ENCODE data around the gene TBC1D30.
A peak's percentile ranks its signal among the peaks of the same experiment; 100 is the strongest.
"Not testable (repeated sequence)": the region's sequence is repeated elsewhere in the genome, so short reads cannot be mapped to it uniquely, and the experiment has no call there.

The TBC1D30 gene

GRCh38 chr12:64792128-64792527 is 32.3 kb upstream of the TBC1D30 start:
- Histone ChIP-seq H3K9ac (ENCODE audit: low read depth, low read length) (no peak overlapping the region), H3K9me3 (ENCODE audit: insufficient read depth, low read depth, low read length) (no peaks in the 10 kb centered on the region), H3K36me3 (ENCODE audit: insufficient read depth, low read depth, low read length) (no peaks in the 10 kb centered on the region)

GRCh38 chr12:64793610-64794009 is 30.8 kb upstream of the TBC1D30 start:
- no peak overlapping the region for H3K27ac ChIP-seq (ENCODE audit: low read length)
- H3K36me3 ChIP-seq (ENCODE audit: insufficient read depth, low read depth, low read length), result no peaks in the 10 kb centered on the region
- H3K4me1 ChIP-seq (ENCODE audit: insufficient read depth, low read length), result peaks cover 8% of the 10 kb centered on the region
- no peak overlapping the region for H3K9ac ChIP-seq (ENCODE audit: low read depth, low read length)
- H3K4me3 ChIP-seq (ENCODE audit: low read length), result no peak overlapping the region
- no peaks in the 10 kb centered on the region for H3K27me3 ChIP-seq (ENCODE audit: insufficient read depth, low read length)
- H3K9me3 ChIP-seq (ENCODE audit: insufficient read depth, low read depth, low read length), result no peaks in the 10 kb centered on the region

More at GRCh38 chr12:64792128-64792527, 32.3 kb upstream of the TBC1D30 start:
- Histone ChIP-seq H3K27ac (ENCODE audit: low read length) (no peak overlapping the region), H3K27me3 (ENCODE audit: insufficient read depth, low read length) (no peaks in the 10 kb centered on the region), H3K4me3 (ENCODE audit: low read length) (no peak overlapping the region), H3K4me1 (ENCODE audit: insufficient read depth, low read length) (peaks cover 8% of the 10 kb centered on the region)

DNA sequence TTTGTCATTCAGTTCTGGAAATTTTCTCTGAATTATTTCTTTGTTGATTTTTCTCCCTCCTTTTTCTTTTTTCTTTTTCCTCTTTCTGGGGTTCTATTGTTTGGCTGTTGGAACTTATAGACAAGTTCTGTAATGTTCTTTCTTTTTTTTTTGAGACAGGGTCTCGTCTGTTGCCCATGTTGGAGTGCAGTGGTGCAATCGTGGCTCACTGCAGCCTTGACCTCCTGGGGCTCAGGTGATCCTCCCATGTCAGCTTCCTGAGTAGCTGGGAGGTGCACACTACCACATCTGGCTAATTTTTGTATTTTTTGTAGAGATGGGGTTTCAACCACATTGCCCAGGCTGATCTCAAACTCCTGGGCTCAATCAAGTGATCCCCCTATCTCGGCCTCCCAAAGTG is 30.1 kb upstream of the TBC1D30 start:
- no peaks in the 10 kb centered on the region for H3K9me3 ChIP-seq (ENCODE audit: insufficient read depth, low read depth, low read length)
- peaks cover 8% of the 10 kb centered on the region; the same call in 1 of the 2 replicates for H3K4me1 ChIP-seq (ENCODE audit: insufficient read depth, low read length)
- H3K36me3 ChIP-seq (ENCODE audit: insufficient read depth, low read depth, low read length), result no peaks in the 10 kb centered on the region
- H3K27me3 ChIP-seq (ENCODE audit: insufficient read depth, low read length), result no peaks in the 10 kb centered on the region
- no peak overlapping the region for H3K4me3 ChIP-seq (ENCODE audit: low read length)
- H3K9ac ChIP-seq (ENCODE audit: low read depth, low read length), result no peak overlapping the region
- no peak overlapping the region for H3K27ac ChIP-seq (ENCODE audit: low read length)

DNA sequence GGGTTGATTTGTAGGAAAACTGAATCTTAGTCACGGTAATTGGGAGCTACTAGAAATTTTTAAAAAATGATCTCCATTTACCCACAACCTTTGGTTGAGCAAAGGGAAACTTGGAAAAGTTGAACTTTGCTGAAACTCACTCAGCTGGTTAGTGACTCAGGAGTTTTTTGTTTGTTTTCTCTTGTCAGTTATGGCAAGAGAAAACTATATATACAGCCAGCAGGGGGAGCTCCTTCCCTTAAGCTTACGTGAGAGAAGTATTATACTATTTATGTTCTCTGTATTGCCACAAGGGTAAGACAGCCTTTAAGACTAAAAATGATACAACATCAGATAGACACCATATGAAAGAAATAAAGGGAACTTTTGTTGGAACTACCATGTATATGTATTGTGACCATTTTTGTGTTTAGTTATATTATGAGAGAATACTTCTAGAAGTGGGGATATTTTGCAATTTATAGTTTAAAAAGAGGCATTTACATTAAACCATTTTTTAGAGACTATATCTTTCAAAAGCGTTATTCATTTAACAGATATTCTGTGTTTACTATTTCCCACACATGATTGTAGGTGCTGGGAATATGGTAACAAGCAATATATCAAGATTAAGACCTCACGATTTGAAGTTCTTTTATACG is 28.1 kb upstream of the TBC1D30 start:
- H3K36me3 ChIP-seq (ENCODE audit: insufficient read depth, low read depth, low read length), result no peaks in the 10 kb centered on the region
- H3K9me3 ChIP-seq (ENCODE audit: insufficient read depth, low read depth, low read length), result no peaks in the 10 kb centered on the region
- H3K9ac ChIP-seq (ENCODE audit: low read depth, low read length), result peak overlapping the region; percentile 54; the same call in 1 of the 2 replicates
- H3K4me1 ChIP-seq (ENCODE audit: insufficient read depth, low read length), result peaks cover 8% of the 10 kb centered on the region; the same call in 1 of the 2 replicates
- H3K27ac ChIP-seq (ENCODE audit: low read length), result no peak overlapping the region
- no peak overlapping the region for H3K4me3 ChIP-seq (ENCODE audit: low read length)
- no peaks in the 10 kb centered on the region for H3K27me3 ChIP-seq (ENCODE audit: insufficient read depth, low read length)

GRCh38 chr12:64797156-64797555 is 27.3 kb upstream of the TBC1D30 start:
- Histone ChIP-seq H3K9ac (ENCODE audit: low read depth, low read length) (no peak overlapping the region), H3K4me3 (ENCODE audit: low read length) (no peak overlapping the region), H3K4me1 (ENCODE audit: insufficient read depth, low read length) (peaks cover 8% of the 10 kb centered on the region; the same call in 1 of the 2 replicates), H3K36me3 (ENCODE audit: insufficient read depth, low read depth, low read length) (no peaks in the 10 kb centered on the region), H3K27ac (ENCODE audit: low read length) (no peak overlapping the region), H3K9me3 (ENCODE audit: insufficient read depth, low read depth, low read length) (no peaks in the 10 kb centered on the region), H3K27me3 (ENCODE audit: insufficient read depth, low read length) (no peaks in the 10 kb centered on the region)

- H3K27ac ChIP-seq (ENCODE audit: low read length), result no peak overlapping the region
- H3K36me3 ChIP-seq (ENCODE audit: insufficient read depth, low read depth, low read length), result no peaks in the 10 kb centered on the region
- no peak overlapping the region for H3K9ac ChIP-seq (ENCODE audit: low read depth, low read length)
- H3K27me3 ChIP-seq (ENCODE audit: insufficient read depth, low read length), result no peaks in the 10 kb centered on the region
- H3K4me1 ChIP-seq (ENCODE audit: insufficient read depth, low read length), result peaks cover 8% of the 10 kb centered on the region; the same call in 1 of the 2 replicates
- no peak overlapping the region for H3K4me3 ChIP-seq (ENCODE audit: low read length)
- no peaks in the 10 kb centered on the region for H3K9me3 ChIP-seq (ENCODE audit: insufficient read depth, low read depth, low read length)
Observed at GRCh38 chr12:64798165-64798564, 26.3 kb upstream of the TBC1D30 start.

DNA sequence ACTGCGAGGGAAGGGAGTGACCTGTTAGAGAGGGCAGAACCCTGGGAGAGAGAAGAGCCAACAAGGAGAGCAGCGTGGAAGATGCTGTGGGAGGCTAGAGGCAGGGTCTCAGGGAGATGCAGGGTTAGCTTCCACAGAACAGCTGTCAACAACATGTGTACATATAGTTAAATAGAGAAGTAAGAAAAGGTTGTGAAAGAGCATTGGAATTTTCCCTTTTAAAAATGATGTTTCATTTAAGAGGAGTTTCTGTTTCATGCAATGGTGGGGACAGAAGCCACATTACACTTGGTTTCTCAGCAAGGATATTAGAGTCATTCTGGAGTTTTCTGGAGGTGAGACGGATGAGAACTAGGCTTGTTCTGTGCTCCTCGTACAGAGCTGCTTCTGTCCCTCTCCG is 23.8 kb upstream of the TBC1D30 start:
- H3K4me1 ChIP-seq (ENCODE audit: insufficient read depth, low read length), result peaks cover 3% of the 10 kb centered on the region; the same call in 1 of the 2 replicates
- no peak overlapping the region for H3K4me3 ChIP-seq (ENCODE audit: low read length)
- no peaks in the 10 kb centered on the region for H3K36me3 ChIP-seq (ENCODE audit: insufficient read depth, low read depth, low read length)
- no peaks in the 10 kb centered on the region for H3K27me3 ChIP-seq (ENCODE audit: insufficient read depth, low read length)
- H3K9me3 ChIP-seq (ENCODE audit: insufficient read depth, low read depth, low read length), result no peaks in the 10 kb centered on the region
- H3K27ac ChIP-seq (ENCODE audit: low read length), result no peak overlapping the region
- no peak overlapping the region for H3K9ac ChIP-seq (ENCODE audit: low read depth, low read length)

- Histone ChIP-seq H3K27me3 (ENCODE audit: insufficient read depth, low read length) (no peaks in the 10 kb centered on the region), H3K27ac (ENCODE audit: low read length) (no peak overlapping the region), H3K9me3 (ENCODE audit: insufficient read depth, low read depth, low read length) (no peaks in the 10 kb centered on the region), H3K36me3 (ENCODE audit: insufficient read depth, low read depth, low read length) (no peaks in the 10 kb centered on the region), H3K4me3 (ENCODE audit: low read length) (no peak overlapping the region), H3K9ac (ENCODE audit: low read depth, low read length) (no peak overlapping the region), H3K4me1 (ENCODE audit: insufficient read depth, low read length) (no peaks in the 10 kb centered on the region)
Observed at GRCh38 chr12:64801381-64801780, 23.1 kb upstream of the TBC1D30 start.

GRCh38 chr12:64802180-64802775 is 22.2 kb upstream of the TBC1D30 start:
- H3K27ac ChIP-seq (ENCODE audit: low read length); H3K36me3 ChIP-seq (ENCODE audit: insufficient read depth, low read depth, low read length); H3K27me3 ChIP-seq (ENCODE audit: insufficient read depth, low read length); H3K4me3 ChIP-seq (ENCODE audit: low read length); H3K4me1 ChIP-seq (ENCODE audit: insufficient read depth, low read length); H3K9me3 ChIP-seq (ENCODE audit: insufficient read depth, low read depth, low read length); H3K9ac ChIP-seq (ENCODE audit: low read depth, low read length): not testable (repeated sequence)

- Histone ChIP-seq H3K9me3 (ENCODE audit: insufficient read depth, low read depth, low read length) (no peaks in the 10 kb centered on the region), H3K27me3 (ENCODE audit: insufficient read depth, low read length) (no peaks in the 10 kb centered on the region), H3K36me3 (ENCODE audit: insufficient read depth, low read depth, low read length) (no peaks in the 10 kb centered on the region), H3K9ac (ENCODE audit: low read depth, low read length) (no peak overlapping the region), H3K27ac (ENCODE audit: low read length) (no peak overlapping the region), H3K4me1 (ENCODE audit: insufficient read depth, low read length) (no peaks in the 10 kb centered on the region), H3K4me3 (ENCODE audit: low read length) (no peak overlapping the region)
Observed at GRCh38 chr12:64806173-64806572, 18.3 kb upstream of the TBC1D30 start.

- Histone ChIP-seq H3K4me1 (ENCODE audit: insufficient read depth, low read length) (no peaks in the 10 kb centered on the region), H3K4me3 (ENCODE audit: low read length) (no peak overlapping the region), H3K27ac (ENCODE audit: low read length) (no peak overlapping the region), H3K36me3 (ENCODE audit: insufficient read depth, low read depth, low read length) (no peaks in the 10 kb centered on the region), H3K9ac (ENCODE audit: low read depth, low read length) (no peak overlapping the region), H3K9me3 (ENCODE audit: insufficient read depth, low read depth, low read length) (no peaks in the 10 kb centered on the region), H3K27me3 (ENCODE audit: insufficient read depth, low read length) (no peaks in the 10 kb centered on the region)
Observed at GRCh38 chr12:64806593-64807460, 17.6 kb upstream of the TBC1D30 start.
